Keratinocyte (primary cell): ENCODE results near the gene HJV. TPM values are rescaled to one million over a fixed set of nuclear protein-coding genes. Genes with fewer than 3 reads are reported as not detected.
"Not testable (repeated sequence)": the region's sequence is repeated elsewhere in the genome, so short reads cannot be mapped to it uniquely, and the experiment has no call there.

Experiments
- DNase-seq: peaks from one replicate; pipeline ENCODE4 v3.0.0-alpha.2; 2011; ENCODE audit warnings: low read depth, missing footprints, low spot score
- FAIRE-seq: peaks from 2 replicates; lab custom pipeline; 2011; peaks lifted over from hg19 to GRCh38; lab: Jason Lieb, UNC
- H2AFZ ChIP-seq: 2 replicates; pipeline ENCODE4 v1.6.0; 2012; ENCODE audit warnings: low read length, control low read depth, inconsistent platforms; ENCODE audit not compliant: control insufficient read depth
- H3K27ac ChIP-seq: 2 replicates; pipeline ENCODE4 v1.5.1; 2011; ENCODE audit warnings: low read length; ENCODE audit not compliant: control insufficient read depth, insufficient read depth
- H3K27me3 ChIP-seq: 3 replicates; pipeline ENCODE4 v1.6.0; 2011; ENCODE audit warnings: low read length; ENCODE audit not compliant: control insufficient read depth, insufficient read depth; ENCODE audit errors: extremely low read depth
- H3K36me3 ChIP-seq, 2 experiments: 2 replicates in 1 of 2; 3 replicates in 1 of 2; pipeline ENCODE4 v1.5.1; 2011; ENCODE audit warnings: low read length in 2 of 2, mild to moderate bottlenecking in 1 of 2; ENCODE audit not compliant: control insufficient read depth in 2 of 2, insufficient read depth in 2 of 2; ENCODE audit errors: extremely low read depth in 1 of 2
- H3K4me1 ChIP-seq: 3 replicates; pipeline ENCODE4 v1.5.1; 2011; ENCODE audit warnings: low read length; ENCODE audit not compliant: control insufficient read depth, insufficient read depth; ENCODE audit errors: extremely low read depth
- H3K4me2 ChIP-seq: 3 replicates; pipeline ENCODE4 v1.6.0; 2011; ENCODE audit warnings: low read depth, low read length; ENCODE audit not compliant: control insufficient read depth, insufficient read depth; ENCODE audit errors: extremely low read depth
- H3K4me3 ChIP-seq, 3 experiments: fragments of 200-600 bp in 1 of 3; sonication (generic) in 1 of 3; 2 replicates in 2 of 3; 3 replicates in 1 of 3; pipeline ENCODE4 v1.5.1; 2011 to 2016; ENCODE audit warnings: low read length in 3 of 3, mild to moderate bottlenecking in 3 of 3, control low read depth in 2 of 3, inconsistent platforms in 1 of 3, low read depth in 1 of 3, mixed read lengths in 1 of 3, mixed run types in 1 of 3, moderate library complexity in 1 of 3; ENCODE audit not compliant: control insufficient read depth in 2 of 3, insufficient read depth in 2 of 3; ENCODE audit errors: extremely low read depth in 1 of 3
- H3K79me2 ChIP-seq: 2 replicates; pipeline ENCODE4 v1.6.0; 2012; ENCODE audit warnings: low read length; ENCODE audit not compliant: control insufficient read depth, insufficient read depth
- H3K9ac ChIP-seq: 3 replicates; pipeline ENCODE4 v1.6.0; 2011; ENCODE audit warnings: low read length; ENCODE audit not compliant: control insufficient read depth, insufficient read depth; ENCODE audit errors: extremely low read depth
- H3K9me1 ChIP-seq: 3 replicates; pipeline ENCODE4 v1.6.0; 2011; ENCODE audit warnings: low read length; ENCODE audit not compliant: control insufficient read depth, insufficient read depth; ENCODE audit errors: extremely low read depth
- H3K9me3 ChIP-seq: 2 replicates; pipeline ENCODE4 v1.5.1; 2012; ENCODE audit warnings: low read depth, low read length; ENCODE audit not compliant: control insufficient read depth
- H4K20me1 ChIP-seq: 3 replicates; pipeline ENCODE4 v1.6.0; 2011; ENCODE audit warnings: low read length; ENCODE audit not compliant: control insufficient read depth, insufficient read depth; ENCODE audit errors: extremely low read depth
- EZH2 ChIP-seq: IDR thresholded peaks from one replicate; pipeline ENCODE4 v1.6.1; 2012; ENCODE audit warnings: inconsistent platforms, mild to moderate bottlenecking, low read length, moderate library complexity
- dilution Hi-C: fragments of 300-500 bp; cut with MboI; formaldehyde crosslinking; loops from one replicate; pipeline ENCODE4 v1.7.0; 2020; ENCODE audit warnings: low sequenced_read_pairs; ENCODE audit not compliant: extremely low pct_ligation_motif_present
- polyA plus RNA-seq, 5 experiments: library from polyadenylated mRNA; depleted of rRNA in 3 of 5; stranded (reverse) in 3 of 5; stranded (forward) in 1 of 5; unstranded in 1 of 5; fragments of >200 nt; gene quantifications; 1 replicate in 1 of 5; 2 replicates in 3 of 5; 3 replicates in 1 of 5; pipeline versions ENCODE4 v1.2.1 to v1.2.3, GENCODE V29; 2011 to 2012; ENCODE audit warnings: missing spikeins in 2 of 5, low read depth in 1 of 5, low replicate concordance in 1 of 5
- TF ChIP-seq, protein P1 (sequence below), 3 experiments: IDR thresholded peaks in 1 of 3; conservative IDR thresholded peaks in 1 of 3; optimal IDR thresholded peaks in 1 of 3; 2 replicates in 2 of 3; 3 replicates in 1 of 3; pipeline versions ENCODE3 to v1.5.1; 2011; ENCODE audit warnings: low read length in 3 of 3, mild to moderate bottlenecking in 3 of 3, moderate library complexity in 2 of 3, control low read depth in 1 of 3, inconsistent platforms in 1 of 3; ENCODE audit not compliant: insufficient read depth in 2 of 3; ENCODE audit errors: extremely low read depth in 1 of 3

Gene HJV
- polyA plus RNA-seq, 1 donor (not counting 4 experiments of a cell fraction or from before 2014, with no cell fraction given) = not detected

GRCh38 chr1:146029117-146029516 is 7.6 kb upstream of the HJV start:
- TF ChIP-seq, protein P1, sequence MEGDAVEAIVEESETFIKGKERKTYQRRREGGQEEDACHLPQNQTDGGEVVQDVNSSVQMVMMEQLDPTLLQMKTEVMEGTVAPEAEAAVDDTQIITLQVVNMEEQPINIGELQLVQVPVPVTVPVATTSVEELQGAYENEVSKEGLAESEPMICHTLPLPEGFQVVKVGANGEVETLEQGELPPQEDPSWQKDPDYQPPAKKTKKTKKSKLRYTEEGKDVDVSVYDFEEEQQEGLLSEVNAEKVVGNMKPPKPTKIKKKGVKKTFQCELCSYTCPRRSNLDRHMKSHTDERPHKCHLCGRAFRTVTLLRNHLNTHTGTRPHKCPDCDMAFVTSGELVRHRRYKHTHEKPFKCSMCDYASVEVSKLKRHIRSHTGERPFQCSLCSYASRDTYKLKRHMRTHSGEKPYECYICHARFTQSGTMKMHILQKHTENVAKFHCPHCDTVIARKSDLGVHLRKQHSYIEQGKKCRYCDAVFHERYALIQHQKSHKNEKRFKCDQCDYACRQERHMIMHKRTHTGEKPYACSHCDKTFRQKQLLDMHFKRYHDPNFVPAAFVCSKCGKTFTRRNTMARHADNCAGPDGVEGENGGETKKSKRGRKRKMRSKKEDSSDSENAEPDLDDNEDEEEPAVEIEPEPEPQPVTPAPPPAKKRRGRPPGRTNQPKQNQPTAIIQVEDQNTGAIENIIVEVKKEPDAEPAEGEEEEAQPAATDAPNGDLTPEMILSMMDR (optimal IDR thresholded peaks at IDR 0.05 in 1 of 3, IDR thresholded peaks at IDR 0.05 in 1 of 3, conservative IDR thresholded peaks at IDR 0.05 in 1 of 3; ENCODE audit: extremely low read depth in 1 of 3, insufficient read depth in 2 of 3, low read length in 3 of 3) = no peak
- TF ChIP-seq EZH2 = no peak
- H3K9me3 ChIP-seq = no peaks in the 10 kb centered on the region
- no peaks in the 10 kb centered on the region for H3K27me3 ChIP-seq
- no peaks in the 10 kb centered on the region for H3K9me1 ChIP-seq
- H3K9ac ChIP-seq = no peak overlapping the region
- FAIRE-seq = no peak
- H3K4me3 ChIP-seq = no peak overlapping the region
- no peaks in the 10 kb centered on the region for H4K20me1 ChIP-seq
- H3K79me2 ChIP-seq = no peaks in the 10 kb centered on the region
- H3K27ac ChIP-seq = no peak overlapping the region
- no peaks in the 10 kb centered on the region for H3K36me3 ChIP-seq
- no peak for DNase-seq
- no peak overlapping the region for H3K4me2 ChIP-seq
- dilution Hi-C loops = no loop called here
- no peaks in the 10 kb centered on the region for H3K4me1 ChIP-seq
- H2AFZ ChIP-seq = no peak overlapping the region

DNA sequence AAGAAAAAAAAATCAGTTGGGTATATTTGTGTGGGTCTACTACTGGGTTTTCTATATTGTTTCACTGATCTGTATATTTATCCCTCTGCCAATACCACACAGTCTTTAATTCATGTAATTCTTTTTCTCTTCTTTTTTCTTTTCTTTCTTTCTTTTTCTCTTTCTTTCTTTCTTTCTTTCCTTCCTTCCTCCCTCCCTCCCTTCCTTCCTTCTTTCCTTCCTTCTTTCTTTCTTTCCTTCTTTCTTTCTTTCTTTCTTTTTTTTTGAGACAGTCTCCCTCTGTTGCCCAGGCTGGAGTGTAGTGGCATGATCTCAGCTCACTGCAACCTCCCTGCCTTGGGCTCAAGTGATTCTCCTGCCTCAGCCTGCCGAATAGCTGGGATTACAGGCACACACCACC is 5.1 kb upstream of the HJV start:
- H3K4me1 ChIP-seq, H3K79me2 ChIP-seq, DNase-seq, H2AFZ ChIP-seq, H3K27me3 ChIP-seq, H4K20me1 ChIP-seq, H3K36me3 ChIP-seq, H3K4me2 ChIP-seq, FAIRE-seq, H3K9ac ChIP-seq, H3K9me1 ChIP-seq, H3K27ac ChIP-seq, H3K4me3 ChIP-seq, H3K9me3 ChIP-seq, dilution Hi-C loops: not testable (repeated sequence)

DNA sequence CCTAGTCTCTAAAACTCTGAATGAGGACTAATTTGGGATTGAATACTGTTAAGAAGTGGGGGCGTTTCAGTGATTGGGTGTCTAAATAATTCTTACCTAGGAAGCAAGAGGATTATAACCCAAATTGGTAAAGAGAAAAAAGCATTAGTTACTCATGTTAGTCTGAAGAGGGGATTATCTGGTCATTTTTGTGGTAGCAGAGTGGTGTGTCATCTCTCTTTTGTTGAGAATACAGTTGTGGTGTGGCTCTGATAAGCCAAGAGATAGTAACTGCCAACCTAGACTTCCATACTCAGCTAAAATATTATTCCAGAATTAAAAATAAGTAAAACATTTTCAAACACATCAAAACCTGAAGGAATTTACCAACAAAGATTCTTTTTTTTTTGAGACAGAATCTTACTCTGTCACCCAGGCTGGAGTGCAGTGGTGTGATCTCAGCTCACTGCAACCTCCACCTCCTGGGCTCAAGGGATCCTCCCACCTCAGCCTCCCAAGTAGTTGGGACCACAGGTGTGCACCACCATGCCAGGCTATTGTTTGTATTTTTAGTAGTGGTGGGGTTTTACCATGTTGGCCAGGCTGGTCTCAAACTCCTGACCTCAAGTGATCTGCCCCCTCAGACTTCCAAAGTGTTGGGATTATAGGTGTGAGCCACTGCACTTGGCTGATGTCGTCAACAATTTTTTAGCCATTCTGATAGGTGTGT is 4.4 kb upstream of the HJV start:
- H3K9me1 ChIP-seq, H3K79me2 ChIP-seq, H3K27ac ChIP-seq, dilution Hi-C loops, H2AFZ ChIP-seq, FAIRE-seq, DNase-seq, H4K20me1 ChIP-seq, H3K9ac ChIP-seq, H3K36me3 ChIP-seq, H3K4me2 ChIP-seq, H3K9me3 ChIP-seq, H3K4me3 ChIP-seq, H3K4me1 ChIP-seq: not testable (repeated sequence)
- H3K27me3 ChIP-seq = peaks cover 12% of the 10 kb centered on the region
